ENCODE results near the gene RWDD2A.

RWDD2A gene
- total RNA-seq, result 0.67 to 10.3 (median 4.7) reads per million in 9 experiments

DNA sequence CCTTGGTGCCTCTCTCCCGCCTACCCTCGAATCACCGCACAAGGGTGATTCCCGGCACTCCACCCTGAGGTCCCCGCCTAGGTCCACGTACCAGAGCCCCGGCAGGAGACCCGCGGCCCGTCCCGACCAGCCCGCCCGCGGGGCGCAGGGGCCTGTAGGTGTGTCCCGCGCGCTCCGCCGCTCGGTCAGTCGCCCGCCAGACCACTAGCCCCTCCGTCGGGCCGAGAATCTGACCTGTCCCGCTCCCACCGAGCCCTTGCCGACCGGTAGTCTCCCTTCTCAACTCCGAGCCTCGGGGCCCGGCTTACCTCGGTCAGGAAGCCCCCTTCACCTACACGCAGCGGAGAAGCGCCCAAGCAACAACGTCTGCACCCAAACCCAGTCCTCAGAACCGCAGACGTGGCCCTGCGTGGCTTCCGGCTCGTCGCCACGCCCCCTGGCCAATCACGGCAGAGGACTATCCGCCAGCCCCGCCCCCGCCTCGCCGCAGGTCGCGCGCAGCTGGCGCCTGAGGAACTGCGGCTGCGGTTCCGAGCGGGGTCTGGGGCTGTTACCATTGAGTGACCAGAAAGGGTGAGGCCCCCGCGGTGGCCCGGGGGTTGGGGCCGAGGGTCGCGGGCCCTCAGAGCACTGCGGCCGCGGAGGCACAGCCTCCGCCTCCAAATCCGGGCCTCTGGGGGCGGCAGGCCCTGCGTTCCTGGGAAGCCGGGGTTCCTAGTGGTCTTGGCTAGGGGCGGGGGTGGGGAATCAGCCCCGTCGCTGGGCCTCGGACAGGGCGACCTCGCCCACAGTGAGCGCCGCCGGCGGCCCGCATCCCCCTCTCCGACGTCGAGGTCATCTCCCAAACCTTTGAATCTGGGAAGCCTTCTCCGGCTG lies at the start of gene RWDD2A, which contains the start of gene PGM3:
RWDD2A (plus strand) TSS at position 487 of the 876 bp plus-strand sequence. CDS start 1,095 bp downstream, outside the sequence.
PGM3 (minus strand) TSS at position 395 of the 876 bp plus-strand sequence. CDS start 2,253 bp downstream, outside the sequence.
- Mint-ChIP-seq H3K4me1 (ENCODE audit: low read depth in 2 of 2) (peaks cover 22 to 26% of the 10 kb centered on the region in 2 donors), H3K4me3 (peak within 1 kb of the TSS; percentile 97 to 98), H3K9me3 (no peaks in the 10 kb centered on the region), H3K27me3 (no peaks in the 10 kb centered on the region), H3K36me3 (ENCODE audit: insufficient read depth) (peaks cover 14% of the 10 kb centered on the region), H3K27ac (peak within 1 kb of the TSS; percentile 98)
- DNase-seq, result peak; percentile 86 to 90 (median 87)
- ATAC-seq (replicated peaks), result peak; percentile 97

DNA sequence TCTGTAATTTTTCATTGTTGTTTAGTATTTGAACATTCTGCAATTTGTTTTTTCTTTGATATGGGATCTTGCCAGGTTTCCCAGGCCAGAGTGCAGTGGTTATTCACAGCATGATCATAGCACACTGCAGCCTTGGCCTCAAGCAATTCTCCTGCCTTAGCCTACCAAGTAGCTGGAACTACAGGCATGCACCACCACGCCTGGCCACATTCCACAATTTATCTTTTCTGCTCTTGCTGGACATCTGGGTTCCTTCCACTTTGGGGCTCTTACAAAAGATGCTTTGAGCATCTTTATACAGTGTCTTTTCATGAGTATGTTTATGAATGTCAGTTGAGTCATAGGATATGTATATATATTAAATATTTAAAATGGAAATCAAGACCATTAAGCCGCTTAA lies 42.0 kb upstream of the RWDD2A start:
- Mint-ChIP-seq H3K9me3 (no peaks in the 10 kb centered on the region), H3K36me3 (ENCODE audit: insufficient read depth) (peaks cover 42% of the 10 kb centered on the region), H3K4me1 (ENCODE audit: low read depth in 2 of 2) (peaks cover 0 to 4% of the 10 kb centered on the region in 2 donors), H3K27ac (no peak overlapping the region), H3K4me3 (no peak overlapping the region), H3K27me3 (no peaks in the 10 kb centered on the region)
- DNase-seq (no peak), ATAC-seq (replicated peaks) (no peak)

DNA sequence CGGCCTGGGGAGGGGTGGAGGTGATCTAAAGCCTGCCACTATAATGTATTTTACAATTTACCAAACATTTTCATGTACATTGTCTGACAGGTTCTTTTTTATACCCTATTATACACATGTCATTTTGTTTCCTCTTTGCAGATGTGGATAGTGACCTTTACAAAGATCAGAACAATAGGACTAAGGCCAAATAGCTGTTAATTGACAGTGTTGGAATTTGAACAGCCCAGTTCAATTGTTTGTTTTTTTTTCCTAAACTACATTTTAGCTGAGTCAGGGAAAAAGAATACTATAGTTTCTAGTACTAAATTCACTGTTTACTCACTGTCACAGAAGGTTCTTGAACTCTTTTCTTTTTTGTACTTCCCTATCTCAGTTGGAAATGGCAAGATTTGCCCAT lies 40.2 kb upstream of the RWDD2A start:
- DNase-seq (no peak), ATAC-seq (replicated peaks) (no peak)
- Mint-ChIP-seq H3K9me3 (no peaks in the 10 kb centered on the region), H3K4me1 (ENCODE audit: low read depth in 2 of 2) (peaks cover 0 to 4% of the 10 kb centered on the region in 2 donors), H3K4me3 (no peak overlapping the region), H3K36me3 (ENCODE audit: insufficient read depth) (peaks cover 46% of the 10 kb centered on the region), H3K27ac (peak overlapping the region in 1 of 2 donors; percentile 38), H3K27me3 (no peaks in the 10 kb centered on the region)

DNA sequence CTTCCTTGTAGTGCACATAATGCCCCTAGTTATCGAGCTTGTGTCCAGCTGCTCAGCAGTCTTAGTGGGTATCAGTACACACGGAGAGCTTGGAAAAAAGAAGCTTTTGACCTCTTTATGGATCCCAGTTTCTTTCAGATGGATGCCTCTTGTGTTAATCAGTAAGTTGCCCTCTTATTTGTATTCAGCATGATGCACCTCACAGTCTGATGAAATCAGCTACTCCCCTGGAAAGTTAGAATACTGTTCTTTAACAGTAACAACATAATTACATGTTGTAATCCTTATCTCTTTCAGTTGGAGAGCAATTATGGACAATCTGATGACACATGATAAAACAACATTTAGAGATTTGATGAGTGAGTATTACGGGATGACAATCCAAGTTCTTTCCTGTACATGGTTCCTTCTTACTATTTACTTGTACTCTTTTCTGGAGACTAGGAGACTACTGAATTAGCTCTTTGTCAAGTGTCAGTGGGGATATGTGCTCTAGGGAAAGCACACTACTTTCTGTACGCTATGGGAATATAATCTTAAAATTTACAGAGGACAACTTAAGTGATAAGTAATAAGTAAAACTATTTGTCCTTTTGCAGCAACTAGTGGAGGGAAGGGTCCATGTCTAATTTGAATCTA lies 39.2 kb upstream of the RWDD2A start:
- Mint-ChIP-seq H3K36me3 (ENCODE audit: insufficient read depth) (peaks cover 52% of the 10 kb centered on the region), H3K9me3 (no peaks in the 10 kb centered on the region), H3K4me1 (ENCODE audit: low read depth in 2 of 2) (peaks cover 0 to 4% of the 10 kb centered on the region in 2 donors), H3K27me3 (no peaks in the 10 kb centered on the region), H3K4me3 (no peak overlapping the region), H3K27ac (no peak overlapping the region)
- DNase-seq (no peak), ATAC-seq (replicated peaks) (no peak)

DNA sequence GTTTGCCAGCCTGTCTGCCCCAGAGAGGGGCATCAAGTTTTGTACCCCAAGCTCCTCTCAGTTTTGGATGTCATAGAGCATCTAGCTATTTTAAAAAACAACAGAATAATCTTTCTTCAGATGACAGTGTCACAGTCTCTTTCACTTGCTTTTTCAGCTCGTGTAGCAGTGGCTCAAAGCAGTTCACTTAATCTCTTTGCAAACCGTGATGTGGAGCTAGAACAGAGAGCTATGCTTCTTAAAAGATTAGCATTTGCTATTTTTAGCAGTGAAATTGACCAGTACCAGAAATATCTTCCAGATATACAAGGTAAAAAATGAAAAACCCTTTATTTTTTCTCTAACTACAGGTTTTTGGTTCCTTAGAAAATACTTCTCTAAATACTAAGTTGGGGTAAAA lies 37.4 kb upstream of the RWDD2A start:
- H3K36me3 Mint-ChIP-seq (ENCODE audit: insufficient read depth), result peaks cover 49% of the 10 kb centered on the region

DNA sequence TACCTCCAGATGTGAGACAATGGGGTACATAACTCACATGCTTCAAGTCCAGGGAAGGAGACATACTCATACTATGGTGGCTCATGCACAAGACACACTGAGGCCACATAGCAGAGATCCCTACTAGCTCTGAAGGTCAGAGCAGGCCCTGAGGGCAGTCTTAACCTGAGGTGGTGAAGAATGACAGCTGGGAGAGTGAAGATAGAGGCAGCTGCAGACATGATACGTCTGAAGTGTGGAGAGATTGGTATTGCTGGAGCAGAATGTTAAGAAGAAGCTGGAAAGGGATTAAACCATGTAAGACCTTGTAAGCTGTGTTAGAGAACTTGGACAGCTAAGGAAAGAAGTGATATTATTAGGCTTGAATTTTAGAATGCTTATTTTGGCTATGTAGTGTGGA lies 33.0 kb upstream of the RWDD2A start:
- no peak overlapping the region for H3K4me3 Mint-ChIP-seq
- ATAC-seq (replicated peaks) (no peak), DNase-seq (no peak)
- H3K9me3 Mint-ChIP-seq, result no peaks in the 10 kb centered on the region
- peaks cover 42% of the 10 kb centered on the region for H3K36me3 Mint-ChIP-seq (ENCODE audit: insufficient read depth)
- no peaks in the 10 kb centered on the region for H3K27me3 Mint-ChIP-seq
- no peaks in the 10 kb centered on the region for H3K4me1 Mint-ChIP-seq (ENCODE audit: low read depth in 2 of 2)
- peak overlapping the region in 1 of 2 donors; percentile 17 for H3K27ac Mint-ChIP-seq

More for the DNA sequence above, 37.4 kb upstream of the RWDD2A start:
- H3K4me3 Mint-ChIP-seq, result no peak overlapping the region
- H3K9me3 Mint-ChIP-seq, result no peaks in the 10 kb centered on the region
- H3K27ac Mint-ChIP-seq, result peak overlapping the region in 1 of 2 donors; percentile 41
- H3K27me3 Mint-ChIP-seq, result no peaks in the 10 kb centered on the region
- ATAC-seq (replicated peaks) (no peak), DNase-seq (no peak)
- H3K4me1 Mint-ChIP-seq (ENCODE audit: low read depth in 2 of 2), result no peaks in the 10 kb centered on the region

DNA sequence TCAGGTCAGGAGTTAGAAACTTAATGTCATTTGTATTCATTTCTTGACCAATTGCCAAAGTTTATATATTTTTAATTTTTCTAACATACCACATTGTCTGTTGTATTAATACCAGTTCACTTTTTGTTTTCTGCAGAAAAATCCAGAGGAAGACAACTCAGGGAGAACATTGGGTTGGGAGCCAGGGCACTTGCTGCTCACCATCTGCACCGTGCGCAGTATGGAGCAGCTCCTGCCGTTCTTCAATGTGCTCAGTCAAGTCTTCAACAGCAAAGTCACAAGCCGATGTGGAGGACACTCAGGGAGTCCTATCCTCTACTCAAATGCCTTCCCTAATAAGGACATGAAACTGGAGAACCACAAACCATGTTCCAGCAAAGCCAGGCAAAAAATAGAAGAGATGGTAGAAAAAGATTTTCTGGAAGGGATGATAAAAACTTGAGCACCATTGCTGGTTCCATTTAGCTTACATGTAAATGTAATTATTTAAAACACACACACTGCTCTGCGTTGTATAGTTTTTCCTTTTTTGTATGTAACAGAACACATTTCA lies 25.4 kb upstream of the RWDD2A start:
- H3K27ac Mint-ChIP-seq, result peak overlapping the region in 1 of 2 donors; percentile 46
- no peak overlapping the region for H3K4me3 Mint-ChIP-seq
- no peaks in the 10 kb centered on the region for H3K9me3 Mint-ChIP-seq
- no peaks in the 10 kb centered on the region for H3K27me3 Mint-ChIP-seq
- ATAC-seq (replicated peaks) (no peak), DNase-seq (no peak)
- peaks cover 57% of the 10 kb centered on the region for H3K36me3 Mint-ChIP-seq (ENCODE audit: insufficient read depth)
- no peaks in the 10 kb centered on the region for H3K4me1 Mint-ChIP-seq (ENCODE audit: low read depth in 2 of 2)

DNA sequence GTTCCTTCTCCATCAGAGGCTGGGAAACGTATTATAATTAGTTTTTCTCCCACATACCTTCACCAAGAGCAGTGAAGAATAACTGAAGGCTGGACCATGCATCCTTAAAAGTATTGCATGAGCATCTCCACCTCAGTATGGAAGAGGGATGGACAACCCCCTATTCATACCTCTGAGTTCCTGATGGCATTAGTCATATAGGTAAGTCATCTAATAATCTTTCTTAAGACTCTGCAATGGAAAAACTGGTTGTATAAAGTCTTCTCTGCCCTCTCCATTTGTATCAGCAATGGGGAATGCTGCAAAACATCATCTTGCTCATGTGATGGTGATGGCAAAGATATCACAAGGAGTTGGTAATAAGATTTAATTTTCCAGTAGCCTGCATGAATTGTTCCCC lies 24.6 kb upstream of the RWDD2A start:
- H3K4me1 Mint-ChIP-seq (ENCODE audit: low read depth in 2 of 2), result no peaks in the 10 kb centered on the region
- no peaks in the 10 kb centered on the region for H3K27me3 Mint-ChIP-seq
- DNase-seq (no peak), ATAC-seq (replicated peaks) (no peak)
- H3K27ac Mint-ChIP-seq, result no peak overlapping the region
- peaks cover 57% of the 10 kb centered on the region for H3K36me3 Mint-ChIP-seq (ENCODE audit: insufficient read depth)
- no peaks in the 10 kb centered on the region for H3K9me3 Mint-ChIP-seq
- no peak overlapping the region for H3K4me3 Mint-ChIP-seq

DNA sequence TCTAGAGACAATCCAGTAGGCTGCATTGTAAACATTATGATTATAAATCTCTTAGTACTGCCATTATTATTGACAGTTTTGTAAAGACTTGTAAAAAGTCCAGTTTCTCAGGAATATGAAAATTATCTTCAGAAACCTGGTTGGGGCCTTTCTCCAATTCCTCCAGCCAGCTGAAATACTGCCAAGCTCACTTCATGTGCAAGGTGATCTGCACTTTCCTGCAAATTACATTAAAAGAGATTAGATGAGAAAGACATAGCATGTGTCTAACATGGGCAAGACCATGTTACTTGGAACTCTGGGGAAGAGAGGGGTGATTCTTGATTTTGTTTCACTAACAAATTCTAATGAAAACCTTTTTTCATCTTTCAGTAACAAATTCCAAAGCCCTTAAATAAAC lies 24.1 kb upstream of the RWDD2A start:
- H3K36me3 Mint-ChIP-seq (ENCODE audit: insufficient read depth), result peaks cover 57% of the 10 kb centered on the region
- peak overlapping the region; percentile 4 to 44 for H3K27ac Mint-ChIP-seq
- H3K4me3 Mint-ChIP-seq, result no peak overlapping the region
- H3K9me3 Mint-ChIP-seq, result no peaks in the 10 kb centered on the region
- no peaks in the 10 kb centered on the region for H3K27me3 Mint-ChIP-seq
- DNase-seq (no peak), ATAC-seq (replicated peaks) (no peak)
- H3K4me1 Mint-ChIP-seq (ENCODE audit: low read depth in 2 of 2), result no peaks in the 10 kb centered on the region

DNA sequence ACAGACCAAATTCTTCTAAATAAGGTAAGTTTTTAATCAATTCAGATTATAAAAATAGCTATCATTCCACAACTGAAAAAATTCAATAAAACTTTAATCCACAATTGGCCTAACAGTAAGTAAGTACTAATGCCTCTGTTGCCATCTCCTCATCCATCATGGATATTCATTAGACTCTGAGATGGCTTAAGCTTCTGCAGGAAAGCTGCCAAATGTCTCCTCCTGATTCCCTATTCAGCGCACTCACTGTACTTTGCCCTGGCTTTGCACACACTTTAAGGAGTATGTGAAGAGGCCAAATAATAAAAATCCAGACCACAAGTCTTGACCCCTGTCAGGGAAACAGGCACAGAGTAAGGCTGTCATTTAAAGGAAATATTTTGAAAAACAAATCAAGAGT lies 23.6 kb upstream of the RWDD2A start:
- Mint-ChIP-seq H3K9me3 (no peaks in the 10 kb centered on the region), H3K27ac (peak overlapping the region; percentile 4 to 44), H3K4me3 (no peak overlapping the region), H3K36me3 (ENCODE audit: insufficient read depth) (peaks cover 61% of the 10 kb centered on the region), H3K27me3 (no peaks in the 10 kb centered on the region), H3K4me1 (ENCODE audit: low read depth in 2 of 2) (no peaks in the 10 kb centered on the region)
- ATAC-seq (replicated peaks) (no peak), DNase-seq (no peak)

DNA sequence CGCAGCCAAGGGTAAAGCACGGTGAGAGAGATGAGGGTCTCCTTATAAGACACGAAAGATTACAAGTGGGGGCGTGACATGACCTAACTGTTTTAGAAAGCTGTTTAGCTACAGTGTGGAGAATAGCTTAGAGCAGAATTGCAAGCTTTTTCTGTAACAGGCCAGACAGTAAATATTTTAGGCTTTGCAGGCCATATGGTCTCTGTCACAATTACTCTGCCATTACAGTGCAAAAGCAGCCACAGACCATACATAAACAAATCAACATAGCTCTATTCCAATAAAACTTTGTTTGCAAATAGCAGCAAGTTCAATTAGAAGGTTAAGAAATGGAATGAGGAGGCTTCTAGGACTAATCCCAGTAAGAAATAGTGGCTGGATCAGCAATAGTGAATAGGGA lies 16.9 kb upstream of the RWDD2A start:
- Mint-ChIP-seq H3K27ac (no peak overlapping the region), H3K4me3 (no peak overlapping the region), H3K4me1 (ENCODE audit: low read depth in 2 of 2) (peaks cover 0 to 6% of the 10 kb centered on the region in 2 donors), H3K27me3 (no peaks in the 10 kb centered on the region), H3K36me3 (ENCODE audit: insufficient read depth) (peaks cover 26% of the 10 kb centered on the region), H3K9me3 (no peaks in the 10 kb centered on the region)
- ATAC-seq (replicated peaks) (no peak), DNase-seq (no peak)

DNA sequence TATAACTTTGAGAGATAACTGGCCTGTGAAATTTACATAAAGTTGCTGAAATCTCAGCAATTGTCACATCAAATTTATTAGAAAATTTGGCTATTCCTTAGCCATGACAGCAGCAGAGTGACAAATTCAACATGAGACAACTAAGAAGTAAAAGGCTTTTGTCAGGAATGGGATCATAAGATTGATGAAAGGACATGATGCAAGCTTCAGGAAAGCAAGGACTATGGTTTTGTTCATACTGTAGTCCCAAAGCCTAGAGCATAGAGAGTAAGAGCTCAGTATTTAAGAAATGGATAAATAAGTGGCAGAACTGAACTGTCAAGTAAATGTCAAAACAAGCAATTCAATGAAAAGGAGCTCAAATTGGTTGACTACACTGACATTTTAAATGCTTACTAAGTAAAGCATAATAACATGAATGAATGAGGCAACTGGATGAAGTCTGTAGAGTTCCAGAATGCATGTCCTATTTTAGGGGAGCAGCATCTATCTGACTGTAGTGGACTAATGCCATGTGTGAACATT lies 12.7 kb upstream of the RWDD2A start:
- no peak overlapping the region for H3K27ac Mint-ChIP-seq
- DNase-seq (no peak), ATAC-seq (replicated peaks) (no peak)
- peaks cover 0 to 14% of the 10 kb centered on the region in 2 donors for H3K4me1 Mint-ChIP-seq (ENCODE audit: low read depth in 2 of 2)
- peaks cover 21% of the 10 kb centered on the region for H3K36me3 Mint-ChIP-seq (ENCODE audit: insufficient read depth)
- H3K4me3 Mint-ChIP-seq, result no peak overlapping the region
- no peaks in the 10 kb centered on the region for H3K9me3 Mint-ChIP-seq
- H3K27me3 Mint-ChIP-seq, result no peaks in the 10 kb centered on the region

DNA sequence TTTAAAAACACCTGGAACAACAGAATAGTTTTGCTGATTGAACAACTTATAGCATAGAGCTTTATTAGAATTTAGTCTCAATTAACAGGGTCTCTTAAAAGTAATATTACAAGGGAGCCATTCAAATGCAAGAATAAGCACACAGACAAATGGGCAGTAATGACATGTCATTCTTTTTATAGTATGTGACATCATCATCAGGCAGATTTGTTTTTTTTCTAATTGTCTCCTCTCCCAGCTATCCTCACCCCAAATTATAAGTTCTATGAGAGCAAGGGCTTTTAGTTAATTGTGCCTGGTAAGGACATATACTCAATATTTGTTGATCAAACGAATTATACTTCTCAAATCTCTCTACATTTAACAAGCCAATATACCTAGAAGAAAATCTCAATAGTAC lies 11.0 kb upstream of the RWDD2A start:
- Mint-ChIP-seq H3K4me1 (ENCODE audit: low read depth in 2 of 2) (peaks cover 0 to 14% of the 10 kb centered on the region in 2 donors), H3K27ac (no peak overlapping the region), H3K27me3 (no peaks in the 10 kb centered on the region), H3K4me3 (no peak overlapping the region), H3K9me3 (no peaks in the 10 kb centered on the region), H3K36me3 (ENCODE audit: insufficient read depth) (peaks cover 31% of the 10 kb centered on the region)
- ATAC-seq (replicated peaks) (no peak), DNase-seq (no peak)

Measured in effector memory CD8-positive, alpha-beta T cell (primary cell).